Measurements from ENCODE around the gene COL25A1.

The COL25A1 gene

DNA sequence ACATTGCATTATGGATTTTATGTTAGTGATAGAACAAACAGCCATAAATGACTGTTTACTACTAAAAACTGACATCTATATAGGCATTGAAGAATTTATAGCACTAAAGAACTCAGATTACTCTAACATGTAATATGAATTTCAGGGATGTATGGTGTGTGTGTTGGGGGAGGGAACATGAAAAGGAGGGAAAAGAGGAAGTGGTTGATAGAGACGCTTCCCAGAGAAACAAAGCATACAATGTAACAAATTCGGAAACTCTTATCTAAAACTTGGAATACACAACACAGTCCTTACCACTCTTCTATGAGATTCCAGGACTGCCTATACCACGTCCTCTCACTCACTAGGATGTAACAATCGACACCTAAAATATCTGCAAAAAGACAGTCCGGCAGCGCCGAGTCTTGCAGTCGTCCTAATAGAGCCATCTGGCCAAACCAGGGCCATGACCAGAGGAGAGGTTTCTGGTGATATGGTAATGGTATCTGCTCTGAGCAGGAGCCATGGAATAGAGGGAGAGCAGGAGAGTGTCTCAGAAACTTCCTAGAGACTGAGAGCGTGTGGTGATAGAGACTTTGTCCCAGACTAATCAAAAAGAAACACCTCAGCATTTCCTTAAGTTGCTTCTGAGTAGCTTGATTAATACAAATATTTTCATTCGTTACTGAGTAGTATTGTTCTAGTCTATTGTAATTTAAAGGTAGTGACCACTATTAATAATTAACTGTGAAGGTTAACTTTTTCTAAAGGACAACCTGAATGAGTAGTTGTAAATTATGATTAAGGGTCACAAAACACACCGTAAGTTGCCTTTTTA lies 287.7 kb downstream of the COL25A1 start:
- TF ChIP-seq, protein P1, sequence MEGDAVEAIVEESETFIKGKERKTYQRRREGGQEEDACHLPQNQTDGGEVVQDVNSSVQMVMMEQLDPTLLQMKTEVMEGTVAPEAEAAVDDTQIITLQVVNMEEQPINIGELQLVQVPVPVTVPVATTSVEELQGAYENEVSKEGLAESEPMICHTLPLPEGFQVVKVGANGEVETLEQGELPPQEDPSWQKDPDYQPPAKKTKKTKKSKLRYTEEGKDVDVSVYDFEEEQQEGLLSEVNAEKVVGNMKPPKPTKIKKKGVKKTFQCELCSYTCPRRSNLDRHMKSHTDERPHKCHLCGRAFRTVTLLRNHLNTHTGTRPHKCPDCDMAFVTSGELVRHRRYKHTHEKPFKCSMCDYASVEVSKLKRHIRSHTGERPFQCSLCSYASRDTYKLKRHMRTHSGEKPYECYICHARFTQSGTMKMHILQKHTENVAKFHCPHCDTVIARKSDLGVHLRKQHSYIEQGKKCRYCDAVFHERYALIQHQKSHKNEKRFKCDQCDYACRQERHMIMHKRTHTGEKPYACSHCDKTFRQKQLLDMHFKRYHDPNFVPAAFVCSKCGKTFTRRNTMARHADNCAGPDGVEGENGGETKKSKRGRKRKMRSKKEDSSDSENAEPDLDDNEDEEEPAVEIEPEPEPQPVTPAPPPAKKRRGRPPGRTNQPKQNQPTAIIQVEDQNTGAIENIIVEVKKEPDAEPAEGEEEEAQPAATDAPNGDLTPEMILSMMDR (conservative IDR thresholded peaks at IDR 0.05; ENCODE audit: low read depth, low read length), result no peak
- no peak for DNase-seq (ENCODE audit: low read depth)
- H3K4me3 ChIP-seq (ENCODE audit: low read length), result no peak overlapping the region

DNA sequence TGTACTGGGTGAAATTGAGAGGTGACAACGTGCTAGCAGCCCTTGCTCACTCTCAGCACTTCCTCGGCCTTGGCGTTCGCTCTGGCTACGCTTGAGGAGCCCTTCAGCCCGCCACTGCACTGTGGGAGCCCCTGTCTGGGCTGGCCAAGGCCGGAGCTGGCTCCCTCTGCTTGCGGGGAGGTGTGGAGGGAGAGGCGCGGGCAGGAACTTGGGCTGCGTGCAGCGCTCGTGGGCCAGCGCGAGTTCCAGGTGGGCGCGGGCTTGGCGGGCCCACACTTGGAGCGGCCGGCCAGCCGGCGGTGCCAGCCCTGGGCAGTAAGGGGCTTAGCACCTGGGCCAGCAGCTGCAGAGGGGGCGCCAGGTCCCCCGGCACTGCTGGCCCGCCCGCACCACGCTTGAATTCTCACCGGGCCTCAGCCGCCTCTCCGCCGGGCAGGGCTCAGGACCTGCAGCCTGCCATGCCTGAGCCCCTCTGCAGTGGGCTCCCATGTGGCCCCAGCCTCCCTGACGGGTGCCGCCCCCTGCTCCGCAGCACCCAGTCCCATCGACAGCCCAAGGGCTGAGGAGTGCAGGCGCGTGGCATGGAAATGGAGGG lies 290.1 kb downstream of the COL25A1 start:
- TF ChIP-seq, protein P1 (conservative IDR thresholded peaks at IDR 0.05; ENCODE audit: low read depth, low read length), result no peak
- DNase-seq (ENCODE audit: low read depth), result no peak
- H3K4me3 ChIP-seq (ENCODE audit: low read length), result no peak overlapping the region

DNA sequence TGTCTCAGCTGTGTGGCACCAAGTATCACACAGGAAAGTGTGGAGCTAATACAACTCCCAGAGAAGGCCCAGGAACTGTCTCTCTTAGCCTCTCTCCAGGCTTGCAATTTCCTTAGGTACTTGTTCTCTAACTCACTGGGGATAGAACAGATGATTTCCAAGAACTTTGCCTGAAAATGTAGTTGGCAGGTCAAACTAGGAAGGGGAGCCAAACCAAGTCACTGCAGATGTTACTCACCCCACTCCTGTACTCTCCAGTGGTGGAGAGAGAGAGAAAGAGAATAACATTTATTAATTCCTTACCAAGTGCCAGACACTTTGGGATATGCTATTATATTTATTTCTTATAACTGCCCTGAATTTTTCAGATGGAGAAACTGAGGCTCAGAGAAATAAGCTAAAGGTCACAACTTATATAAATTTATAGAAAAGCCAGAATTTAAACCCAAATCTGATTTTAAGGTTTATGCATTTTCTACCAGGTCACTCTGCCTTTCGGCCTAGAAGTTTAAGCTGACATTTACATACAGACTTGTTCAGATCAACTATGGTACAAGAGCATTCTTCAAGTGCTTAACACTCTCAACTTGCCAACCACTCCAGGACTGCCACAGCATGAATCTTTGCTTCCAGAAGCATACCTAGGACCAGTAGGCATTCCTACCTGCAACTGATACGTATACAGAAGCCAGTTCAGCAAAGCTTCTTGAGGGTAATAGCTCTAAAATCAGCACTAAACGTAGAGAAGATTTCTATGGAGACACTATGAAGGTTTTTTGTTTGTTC lies 291.0 kb downstream of the COL25A1 start:
- TF ChIP-seq, protein P1 (conservative IDR thresholded peaks at IDR 0.05; ENCODE audit: low read depth, low read length), result no peak
- DNase-seq (ENCODE audit: low read depth), result no peak

DNA sequence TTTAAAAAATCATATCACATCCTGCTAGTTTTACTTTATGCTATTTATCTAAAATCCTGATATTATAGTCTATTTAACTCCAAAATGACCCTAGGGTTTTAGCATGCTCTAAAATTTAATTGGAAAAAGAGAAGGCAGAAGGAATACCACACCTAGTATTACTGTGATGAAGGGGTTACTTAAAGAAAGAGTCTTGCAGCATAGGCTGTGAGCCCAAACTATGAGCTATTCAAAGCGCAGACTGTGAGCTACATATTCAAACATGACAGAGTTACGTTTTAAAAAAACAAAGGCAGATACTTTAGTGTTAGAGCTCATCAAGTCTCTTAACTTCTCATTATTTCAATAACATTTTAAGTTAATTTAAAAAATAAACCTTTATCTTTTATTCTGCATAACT lies 291.9 kb downstream of the COL25A1 start:
- TF ChIP-seq, protein P1 (conservative IDR thresholded peaks at IDR 0.05; ENCODE audit: low read depth, low read length), result no peak
- H3K4me3 ChIP-seq (ENCODE audit: low read length), result no peak overlapping the region
- no peak for DNase-seq (ENCODE audit: low read depth)

More for the DNA sequence above, 291.0 kb downstream of the COL25A1 start:
- H3K4me3 ChIP-seq (ENCODE audit: low read length), result no peak overlapping the region

DNA sequence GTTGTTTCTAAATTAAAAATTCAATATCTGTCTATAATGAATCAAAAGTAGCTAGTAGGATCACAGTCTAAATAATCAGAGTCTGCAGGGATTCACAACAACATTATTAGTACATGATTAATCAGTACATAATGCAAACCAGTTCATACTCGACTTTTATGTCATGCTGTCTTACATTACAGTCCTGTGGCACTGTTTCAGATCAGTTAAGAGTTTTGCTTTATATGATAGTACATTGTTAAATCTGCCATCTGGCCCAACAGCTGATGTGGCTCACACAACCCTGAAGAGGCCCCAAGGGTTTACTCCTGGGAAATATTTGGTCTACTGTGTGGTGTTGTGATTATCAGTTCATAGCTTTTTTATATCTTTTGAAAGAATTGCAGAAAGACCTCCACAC lies 292.5 kb downstream of the COL25A1 start:
- H3K4me3 ChIP-seq (ENCODE audit: low read length), result no peak overlapping the region
- DNase-seq (ENCODE audit: low read depth), result no peak
- TF ChIP-seq, protein P1 (conservative IDR thresholded peaks at IDR 0.05; ENCODE audit: low read depth, low read length), result no peak

DNA sequence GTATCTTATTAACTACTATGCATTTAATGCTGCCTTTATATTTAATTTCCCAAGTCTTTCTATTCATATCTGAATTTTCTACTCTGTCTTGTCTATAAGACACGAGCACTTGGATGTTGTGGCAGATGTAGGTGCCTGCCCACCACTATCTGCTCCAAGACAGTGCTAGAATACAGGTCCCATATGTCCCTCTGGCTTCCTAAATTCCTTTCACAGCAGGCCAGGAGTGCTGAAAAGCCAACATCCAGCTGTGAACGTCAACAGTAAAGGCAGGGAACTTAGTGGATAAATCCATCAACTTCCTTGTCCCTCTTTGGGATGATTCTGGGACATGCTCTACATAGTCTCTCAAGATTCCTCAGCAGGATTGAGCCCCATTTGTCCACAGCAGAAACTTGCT lies 294.5 kb downstream of the COL25A1 start:
- no peak for DNase-seq (ENCODE audit: low read depth)
- TF ChIP-seq, protein P1 (conservative IDR thresholded peaks at IDR 0.05; ENCODE audit: low read depth, low read length), result no peak

More for the DNA sequence above, 294.5 kb downstream of the COL25A1 start:
- no peak overlapping the region for H3K4me3 ChIP-seq (ENCODE audit: low read length)
